Measurements from ENCODE around the gene RNF126.
"Not testable (repeated sequence)": the region's sequence is repeated elsewhere in the genome, so short reads cannot be mapped to it uniquely, and the experiment has no call there.

RNF126 gene

DNA sequence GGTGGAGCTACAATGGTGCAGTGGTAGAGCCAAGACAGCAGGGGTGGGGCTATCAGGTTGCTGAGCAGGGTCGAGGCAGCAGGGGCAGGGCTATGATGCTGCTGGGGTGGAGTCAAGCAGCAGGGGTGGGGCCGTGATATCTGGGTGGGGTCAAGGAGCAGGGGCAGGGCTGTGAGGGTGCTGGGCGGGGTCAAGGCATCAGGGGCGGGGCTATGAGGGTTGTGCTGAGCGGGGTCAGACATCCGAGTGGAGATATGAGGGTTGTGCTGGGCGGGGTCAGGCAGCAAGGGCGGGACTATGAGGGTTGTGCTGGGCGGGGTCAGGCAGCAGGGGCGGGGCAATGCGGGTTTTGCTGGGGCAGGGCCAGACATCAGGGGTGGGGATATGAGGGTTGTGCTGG, 58.7 kb downstream of the RNF126 start:
- Histone ChIP-seq H3K9me3 (ENCODE audit: insufficient read depth, low read length) (no peaks in the 10 kb centered on the region), H2AFZ (ENCODE audit: low read depth, low read length) (no peak overlapping the region), H4K20me1 (ENCODE audit: insufficient read depth, low read length) (no peaks in the 10 kb centered on the region), H3K27ac (ENCODE audit: low read length) (no peak overlapping the region), H3K4me3 (ENCODE audit: low read length) (peak overlapping the region; percentile 94), H3K79me2 (ENCODE audit: low read length) (no peaks in the 10 kb centered on the region), H3K4me1 (ENCODE audit: low read length) (peaks cover 4% of the 10 kb centered on the region; the same call in 1 of the 2 replicates), H3K4me2 (ENCODE audit: low read length) (peak overlapping the region; percentile 25), H3K9ac (ENCODE audit: low read length) (no peak overlapping the region), H3K27me3 (ENCODE audit: low read depth, low read length) (no peaks in the 10 kb centered on the region), H3K36me3 (replicated peaks; ENCODE audit: low read depth, low read length) (peaks cover 12% of the 10 kb centered on the region)
- TF ChIP-seq CTCF (IDR thresholded peaks at IDR 0.05; ENCODE audit: low read depth, low read length) (no peak), EZH2phosphoT487 (IDR thresholded peaks at IDR 0.05; ENCODE audit: low read depth) (no peak)

GRCh38 chr19:603779-604178, 59.2 kb downstream of the RNF126 start:
- H3K9ac ChIP-seq (ENCODE audit: low read length); H3K9me3 ChIP-seq (ENCODE audit: insufficient read depth, low read length); H3K4me1 ChIP-seq (ENCODE audit: low read length); H3K27ac ChIP-seq (ENCODE audit: low read length); H4K20me1 ChIP-seq (ENCODE audit: insufficient read depth, low read length); H3K79me2 ChIP-seq (ENCODE audit: low read length); H2AFZ ChIP-seq (ENCODE audit: low read depth, low read length); H3K4me3 ChIP-seq (ENCODE audit: low read length); H3K27me3 ChIP-seq (ENCODE audit: low read depth, low read length); H3K4me2 ChIP-seq (ENCODE audit: low read length): not testable (repeated sequence)
- H3K36me3 ChIP-seq (replicated peaks; ENCODE audit: low read depth, low read length), result peaks cover 12% of the 10 kb centered on the region

GRCh38 chr19:603302-603639, 59.7 kb downstream of the RNF126 start:
- not testable (repeated sequence) for H3K4me2 ChIP-seq (ENCODE audit: low read length)

DNA sequence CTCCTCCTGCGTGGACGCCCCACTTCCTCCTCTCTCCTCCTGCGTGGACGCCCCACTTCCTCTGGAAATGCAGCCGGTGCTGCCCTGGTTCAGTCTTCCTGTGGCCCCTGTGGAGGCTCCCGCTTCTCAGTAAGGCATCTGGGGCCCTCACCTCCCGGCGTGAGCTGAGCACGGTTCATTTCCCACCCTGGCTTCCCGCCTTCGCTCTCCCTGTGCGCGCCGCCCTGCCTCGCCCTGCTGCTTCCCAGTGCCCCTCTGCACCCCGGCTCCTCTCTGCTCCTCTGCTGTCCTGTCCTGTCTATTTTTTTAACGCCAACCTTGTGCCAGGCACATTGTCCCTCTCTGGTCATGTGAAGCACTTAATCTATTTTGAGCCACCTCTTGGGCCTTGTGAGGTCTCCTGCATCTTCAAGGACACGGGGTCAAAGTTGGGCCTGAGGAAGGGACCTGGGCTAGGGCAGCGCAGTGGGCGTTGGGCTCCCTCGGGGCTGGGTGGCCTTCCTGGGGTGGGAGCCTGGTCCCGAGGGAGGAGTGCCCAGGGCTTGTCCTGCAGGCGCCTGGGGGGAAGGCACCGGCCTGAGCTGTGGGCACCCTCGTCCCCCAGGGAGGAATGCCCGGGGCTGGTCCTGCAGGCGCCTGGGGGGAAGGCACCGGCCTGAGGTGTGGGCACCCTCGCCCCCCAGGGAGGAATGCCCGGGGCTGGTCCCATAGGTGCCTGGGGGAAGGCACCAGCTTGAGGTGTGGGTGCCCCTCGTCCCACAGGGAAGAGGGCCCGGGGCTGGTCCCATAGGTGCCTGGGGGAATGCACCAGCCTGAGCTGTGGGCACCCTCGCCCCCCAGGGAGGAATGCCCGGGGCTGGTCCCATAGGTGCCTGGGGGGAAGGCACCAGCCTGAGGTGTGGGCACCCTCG, 60.4 kb downstream of the RNF126 start:
- H3K79me2 ChIP-seq (ENCODE audit: low read length), result no peaks in the 10 kb centered on the region
- no peak overlapping the region for H3K9ac ChIP-seq (ENCODE audit: low read length)
- no peaks in the 10 kb centered on the region for H3K4me1 ChIP-seq (ENCODE audit: low read length)
- H4K20me1 ChIP-seq (ENCODE audit: insufficient read depth, low read length), result no peaks in the 10 kb centered on the region
- TF ChIP-seq CTCF (IDR thresholded peaks at IDR 0.05; ENCODE audit: low read depth, low read length) (no peak), EZH2phosphoT487 (IDR thresholded peaks at IDR 0.05; ENCODE audit: low read depth) (no peak)
- no peaks in the 10 kb centered on the region for H3K27me3 ChIP-seq (ENCODE audit: low read depth, low read length)
- H3K27ac ChIP-seq (ENCODE audit: low read length), result no peak overlapping the region
- peaks cover 12% of the 10 kb centered on the region for H3K36me3 ChIP-seq (replicated peaks; ENCODE audit: low read depth, low read length)
- no peak overlapping the region for H2AFZ ChIP-seq (ENCODE audit: low read depth, low read length)
- no peaks in the 10 kb centered on the region for H3K9me3 ChIP-seq (ENCODE audit: insufficient read depth, low read length)
- H3K4me2 ChIP-seq (ENCODE audit: low read length), result no peak overlapping the region
- H3K4me3 ChIP-seq (ENCODE audit: low read length), result no peak overlapping the region

More at GRCh38 chr19:603302-603639, 59.7 kb downstream of the RNF126 start:
- peaks cover 12% of the 10 kb centered on the region for H3K36me3 ChIP-seq (replicated peaks; ENCODE audit: low read depth, low read length)
- not testable (repeated sequence) for H3K27me3 ChIP-seq (ENCODE audit: low read depth, low read length); H3K9me3 ChIP-seq (ENCODE audit: insufficient read depth, low read length); H3K79me2 ChIP-seq (ENCODE audit: low read length); H3K4me1 ChIP-seq (ENCODE audit: low read length); H3K27ac ChIP-seq (ENCODE audit: low read length); H4K20me1 ChIP-seq (ENCODE audit: insufficient read depth, low read length); H2AFZ ChIP-seq (ENCODE audit: low read depth, low read length); H3K9ac ChIP-seq (ENCODE audit: low read length); H3K4me3 ChIP-seq (ENCODE audit: low read length)

DNA sequence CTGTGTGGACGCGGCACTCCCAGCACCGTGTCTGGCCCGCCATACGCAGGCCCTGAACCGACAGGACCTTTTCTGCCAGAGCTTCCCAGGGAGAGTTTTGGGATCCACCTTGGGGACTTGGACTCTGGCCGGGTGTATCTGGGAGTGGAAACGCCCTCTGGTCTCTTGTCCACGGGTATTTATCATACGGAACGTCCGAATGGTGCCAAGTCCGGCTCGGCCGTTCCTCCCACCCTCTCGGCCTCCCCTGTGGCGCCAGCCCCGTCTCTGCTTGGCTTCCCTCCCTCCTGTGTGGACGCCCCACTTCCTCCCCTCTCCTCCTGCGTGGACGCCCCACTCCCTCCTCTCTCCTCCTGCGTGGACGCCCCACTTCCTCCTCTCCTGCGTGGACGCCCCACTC, 61.2 kb downstream of the RNF126 start:
- H4K20me1 ChIP-seq (ENCODE audit: insufficient read depth, low read length), result no peaks in the 10 kb centered on the region
- TF ChIP-seq CTCF (IDR thresholded peaks at IDR 0.05; ENCODE audit: low read depth, low read length) (no peak), EZH2phosphoT487 (IDR thresholded peaks at IDR 0.05; ENCODE audit: low read depth) (no peak)
- no peak overlapping the region for H3K4me2 ChIP-seq (ENCODE audit: low read length)
- H3K9me3 ChIP-seq (ENCODE audit: insufficient read depth, low read length), result no peaks in the 10 kb centered on the region
- H2AFZ ChIP-seq (ENCODE audit: low read depth, low read length), result no peak overlapping the region
- no peak overlapping the region for H3K9ac ChIP-seq (ENCODE audit: low read length)
- no peak overlapping the region for H3K27ac ChIP-seq (ENCODE audit: low read length)
- no peak overlapping the region for H3K4me3 ChIP-seq (ENCODE audit: low read length)
- peaks cover 12% of the 10 kb centered on the region for H3K36me3 ChIP-seq (replicated peaks; ENCODE audit: low read depth, low read length)
- H3K27me3 ChIP-seq (ENCODE audit: low read depth, low read length), result no peaks in the 10 kb centered on the region
- no peaks in the 10 kb centered on the region for H3K4me1 ChIP-seq (ENCODE audit: low read length)
- H3K79me2 ChIP-seq (ENCODE audit: low read length), result no peaks in the 10 kb centered on the region
